Stromal cell of bone marrow (primary cell): ENCODE results near the gene CACNG4.
"Not testable (repeated sequence)": the region's sequence is repeated elsewhere in the genome, so short reads cannot be mapped to it uniquely, and the experiment has no call there.

Experiments
- DNase-seq: peaks from one replicate; pipeline ENCODE4 v3.0.0-alpha.2; 2012; ENCODE audit warnings: low read depth

Gene CACNG4

GRCh38 chr17:66964930-66965800 is 658 bp downstream of the CACNG4 start:
- DNase-seq: no peak

DNA sequence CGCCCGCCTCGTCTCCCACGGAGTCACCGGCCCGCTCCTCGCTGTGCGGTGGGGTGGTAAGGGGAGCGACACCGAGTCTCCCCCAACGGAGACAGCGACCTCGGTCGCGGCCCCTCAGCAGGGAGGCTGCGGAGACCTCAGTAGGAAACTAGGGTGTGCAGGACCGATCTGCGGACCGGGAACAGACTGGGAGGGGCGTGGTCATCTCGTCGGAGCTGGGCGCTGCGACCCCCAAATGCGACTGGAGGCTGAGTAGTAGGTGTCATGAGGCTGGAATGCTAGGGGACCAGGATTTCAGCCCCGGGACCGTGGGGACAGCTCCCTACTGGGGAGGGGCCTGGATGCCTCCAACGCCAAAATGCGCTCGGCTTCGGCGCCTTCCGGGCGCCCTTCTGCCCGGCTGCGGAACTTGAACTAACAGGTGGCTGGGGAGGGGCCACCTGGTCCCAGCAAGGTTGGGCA is 1.3 kb downstream of the CACNG4 start:
- DNase-seq: no peak

- no peak for DNase-seq
Observed at GRCh38 chr17:66966298-66966697, 1.8 kb downstream of the CACNG4 start.

GRCh38 chr17:66966704-66967418 is 2.4 kb downstream of the CACNG4 start:
- DNase-seq: no peak

- DNase-seq: no peak
Observed at GRCh38 chr17:66967837-66968543, 3.5 kb downstream of the CACNG4 start.

DNA sequence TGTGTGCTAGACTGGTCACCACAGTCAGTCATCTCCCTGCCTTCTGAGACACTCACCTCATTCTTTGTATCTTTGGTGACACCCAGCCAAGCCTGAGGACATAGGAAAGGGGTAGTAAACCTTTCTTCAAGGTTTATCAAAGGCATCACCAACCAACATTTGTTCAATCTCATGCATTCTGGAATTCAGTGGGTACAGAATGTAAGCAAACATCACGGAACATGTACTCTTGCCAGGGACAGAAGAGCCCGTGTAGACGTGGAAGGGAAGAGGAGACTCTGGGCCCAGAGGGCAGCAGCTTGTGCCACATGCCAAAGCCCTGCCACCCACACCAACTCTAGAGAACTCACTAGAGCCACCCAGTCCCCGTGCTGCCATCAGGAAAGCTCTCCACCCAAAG is 4.4 kb downstream of the CACNG4 start:
- no peak for DNase-seq

- DNase-seq: no peak
Observed at GRCh38 chr17:66970140-66970539, 5.6 kb downstream of the CACNG4 start.

GRCh38 chr17:66970797-66971196 is 6.3 kb downstream of the CACNG4 start:
- DNase-seq: no peak

DNA sequence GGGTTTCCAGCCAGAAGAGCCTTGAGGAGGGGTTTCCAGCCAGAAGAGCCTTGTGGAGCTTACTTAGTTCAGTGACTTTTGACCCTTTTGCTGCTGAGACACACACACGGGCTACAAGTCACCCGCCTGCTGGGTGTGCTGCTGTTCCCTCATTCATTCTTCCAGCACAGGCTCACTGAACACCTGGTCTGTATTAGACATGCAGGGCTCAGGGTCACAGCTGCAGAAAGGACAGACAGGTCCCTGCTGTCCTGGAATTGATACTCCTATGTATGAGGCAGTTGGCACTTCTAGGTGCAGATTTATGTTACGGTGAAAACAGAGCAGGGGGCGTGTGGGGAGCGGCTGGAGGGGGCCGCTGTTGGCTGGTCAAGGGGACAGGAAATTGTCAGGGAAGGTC is 6.8 kb downstream of the CACNG4 start:
- no peak for DNase-seq

DNA sequence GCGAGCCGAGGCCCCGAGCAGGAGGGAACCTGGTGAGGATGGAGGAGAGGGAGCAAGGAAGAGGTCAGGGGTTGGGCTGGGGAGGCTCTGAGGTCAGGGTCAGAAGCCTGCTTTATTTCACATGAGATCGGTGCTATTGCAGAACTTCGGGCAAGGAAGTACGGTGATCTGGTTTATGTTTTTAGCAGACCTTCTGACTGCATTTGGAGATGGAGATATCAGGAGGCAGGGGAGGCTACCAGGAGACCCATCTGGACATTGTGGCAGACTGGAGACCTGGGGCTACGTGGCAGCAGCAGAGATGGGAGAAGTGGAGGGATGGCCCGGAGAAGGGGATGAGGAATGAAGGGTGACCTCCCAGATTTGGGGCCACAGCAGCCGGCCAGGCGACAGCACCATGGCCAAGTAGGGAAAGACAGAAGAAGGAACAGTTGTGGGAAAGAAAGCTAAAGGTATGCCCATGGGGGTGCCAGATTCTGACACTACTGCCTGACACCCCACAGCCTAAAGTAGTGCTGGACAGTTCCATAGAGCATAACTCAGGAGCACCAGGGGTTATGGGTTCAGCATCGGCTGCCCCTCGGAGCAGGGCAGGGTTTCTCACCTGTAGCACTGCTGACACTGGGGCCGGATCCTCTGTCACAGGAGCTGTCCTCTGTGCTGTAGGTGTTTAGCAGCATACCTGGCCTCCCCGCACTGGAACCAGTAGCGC is 7.4 kb downstream of the CACNG4 start:
- no peak for DNase-seq

- not testable (repeated sequence) for DNase-seq
Observed at GRCh38 chr17:66972442-66972830, 7.9 kb downstream of the CACNG4 start.

DNA sequence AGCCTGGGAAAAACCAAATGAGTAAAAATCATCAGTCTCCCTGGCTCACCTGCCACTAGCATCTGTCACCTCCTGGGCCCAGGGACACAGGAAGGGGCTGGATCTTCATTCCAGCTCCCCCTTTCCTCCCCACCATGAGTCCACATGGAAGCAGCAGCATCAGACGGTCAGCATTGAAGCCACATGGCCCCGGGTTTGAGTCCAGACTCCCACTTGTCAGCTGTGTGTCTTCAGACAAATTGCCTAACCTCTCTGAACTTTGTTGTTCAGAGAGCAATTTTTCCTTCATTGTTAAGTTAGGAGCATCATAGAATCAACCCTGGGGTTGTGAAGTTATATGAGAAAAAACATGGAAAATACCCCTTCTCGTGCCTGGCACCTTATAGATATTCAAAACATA is 10.7 kb downstream of the CACNG4 start:
- no peak for DNase-seq

GRCh38 chr17:66975614-66976378 is 11.3 kb downstream of the CACNG4 start:
- DNase-seq: no peak

DNA sequence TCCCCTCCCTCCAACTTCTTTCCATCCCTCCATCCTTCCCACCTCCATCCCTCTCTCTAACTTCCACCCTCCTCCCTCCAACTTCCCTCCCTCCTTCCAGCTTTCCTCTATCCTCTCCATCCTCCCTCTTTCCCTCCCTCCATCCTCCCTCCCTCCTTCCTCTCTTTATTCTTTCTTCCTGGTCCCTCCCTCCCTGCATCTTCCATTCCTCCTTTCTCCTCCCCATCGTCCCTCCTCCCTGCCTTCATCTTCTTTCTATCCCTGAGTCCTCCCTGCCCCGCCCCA is 11.8 kb downstream of the CACNG4 start:
- DNase-seq: no peak

DNA sequence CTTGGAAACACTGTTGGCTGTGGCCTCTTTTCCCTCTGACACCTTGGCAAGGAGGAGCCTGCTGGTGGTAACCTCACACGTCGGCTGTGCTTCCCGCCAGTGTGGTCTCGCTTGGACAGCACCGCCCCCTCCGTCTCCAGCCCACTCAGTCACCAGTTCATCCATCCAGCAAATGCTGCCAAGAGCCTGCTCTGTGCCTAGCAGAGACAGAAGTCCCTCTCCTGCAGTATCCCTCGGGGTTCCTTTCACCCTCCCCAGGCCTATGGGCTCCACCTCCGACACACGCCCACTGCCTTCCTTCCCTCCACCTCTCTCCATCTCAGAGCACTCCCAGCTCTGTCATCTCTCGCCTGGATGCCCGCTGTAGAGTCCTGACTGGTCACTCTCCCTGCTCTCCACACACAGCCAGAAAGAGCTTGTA is 12.3 kb downstream of the CACNG4 start:
- DNase-seq: no peak

GRCh38 chr17:66978514-66979061 is 14.1 kb downstream of the CACNG4 start:
- DNase-seq: no peak

DNA sequence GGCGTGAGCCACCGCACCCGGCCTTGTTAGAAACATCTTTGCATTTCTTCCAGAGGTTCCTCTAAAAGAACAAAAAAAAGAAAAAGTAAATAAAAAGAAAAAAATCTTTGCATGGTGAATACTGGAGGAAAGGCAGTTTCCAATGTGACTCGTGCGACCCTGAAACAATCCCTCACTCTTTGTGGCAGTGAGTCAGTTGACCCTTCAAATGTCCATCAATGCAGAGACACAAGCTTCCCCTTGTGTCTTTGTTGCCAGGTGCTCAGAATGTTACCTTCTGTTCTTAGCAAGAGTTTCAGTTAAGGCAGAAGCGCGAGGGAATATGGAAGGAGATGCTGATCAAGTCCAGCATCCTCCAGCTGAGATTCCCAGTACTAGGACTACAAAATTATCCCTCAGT is 16.4 kb downstream of the CACNG4 start:
- DNase-seq: no peak

DNA sequence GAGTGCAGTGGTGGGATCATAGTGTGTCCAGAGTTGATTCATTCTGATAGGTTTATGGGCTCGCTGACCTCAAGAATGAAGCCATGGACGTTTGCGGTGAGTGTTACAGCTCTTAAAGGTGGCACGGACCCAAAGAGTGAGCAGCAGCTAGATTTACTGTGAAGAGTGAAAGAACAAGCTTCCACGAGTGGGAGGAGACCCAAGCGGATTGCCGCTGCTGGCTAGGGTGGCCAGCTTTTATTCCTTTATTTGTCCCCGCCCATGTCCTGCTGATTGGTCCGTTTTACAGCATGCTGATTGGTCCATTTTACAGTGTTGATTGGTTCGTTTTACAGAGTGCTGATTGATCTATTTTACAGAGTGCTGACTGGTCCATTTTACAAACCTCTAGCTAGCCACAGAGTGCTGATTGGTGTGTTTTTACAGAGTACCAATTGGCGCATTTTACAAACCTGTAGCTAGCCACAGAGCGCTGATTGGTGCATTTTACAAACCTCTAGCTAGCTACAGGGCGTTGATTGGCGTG is 17.5 kb downstream of the CACNG4 start:
- DNase-seq: peak; percentile 21

DNA sequence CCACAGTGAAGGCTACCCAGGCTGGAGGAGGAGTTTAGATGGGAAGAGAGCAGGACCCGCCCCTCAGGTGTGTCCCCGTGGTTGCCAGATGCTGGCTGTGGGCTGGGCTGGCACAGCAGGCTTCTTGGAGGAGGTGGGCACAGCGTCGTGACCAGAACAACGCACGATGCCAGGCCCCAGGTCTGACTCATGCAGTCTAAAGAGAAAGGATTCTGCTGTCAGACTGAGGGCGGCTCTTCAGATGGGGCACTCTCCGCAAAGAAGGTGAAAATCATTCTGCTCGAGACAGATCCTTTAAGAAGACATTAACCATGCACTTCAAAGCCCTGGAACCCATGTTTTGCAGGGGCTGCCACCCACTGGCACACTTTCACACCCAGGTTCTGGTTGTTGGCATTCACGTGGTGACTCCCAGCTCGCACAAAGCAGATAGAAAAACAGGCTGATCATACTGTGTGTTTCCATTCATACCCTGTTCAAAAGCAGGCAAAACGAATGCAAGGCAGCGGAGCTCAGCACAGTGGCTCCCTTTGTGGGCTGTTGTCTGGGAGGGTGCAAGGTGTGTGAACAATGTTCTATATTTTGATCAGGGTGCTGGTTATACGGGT is 19.0 kb downstream of the CACNG4 start:
- DNase-seq: no peak

DNA sequence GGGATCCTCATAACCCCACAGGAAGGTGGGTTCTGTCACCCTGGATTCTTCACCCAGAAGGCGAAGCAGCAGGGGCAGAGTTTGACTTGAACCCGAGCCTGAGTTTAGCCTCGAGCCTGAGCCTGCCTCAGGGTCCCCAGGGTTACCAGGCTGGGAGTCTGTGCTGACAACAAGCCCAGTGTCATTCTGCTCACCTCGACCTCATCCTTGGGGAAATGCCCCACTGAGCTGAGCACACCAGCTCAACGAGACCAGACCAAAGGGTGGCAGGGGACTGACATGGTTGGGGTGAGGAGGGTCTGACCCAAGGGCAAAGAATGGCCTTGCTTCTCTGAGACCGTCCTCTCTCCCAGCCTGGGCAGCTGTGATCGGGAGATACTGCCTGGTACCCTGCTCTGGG is 20.2 kb downstream of the CACNG4 start:
- no peak for DNase-seq
